Liver (tissue), 9 donors: ENCODE results near the gene NEB. TPM values are rescaled to one million over a fixed set of nuclear protein-coding genes. Genes with fewer than 3 reads are reported as not detected.

Experiments
- DNase-seq: peaks from one replicate; pipeline ENCODE4 v3.0.0-alpha.2; 2017; ENCODE audit warnings: low spot score
- H3K27ac ChIP-seq, 2 donors: one replicate each; pipeline ENCODE4 v1.7.0; 2013; ENCODE audit warnings: inconsistent platforms in 2 of 2, low read length in 2 of 2, control low read depth in 1 of 2, low read depth in 1 of 2, mild to moderate bottlenecking in 1 of 2
- H3K27me3 ChIP-seq, 4 donors: one replicate each; pipeline versions ENCODE4 v1.6.1 to v1.7.0; 2013; ENCODE audit warnings: low read length in 3 of 4, inconsistent platforms in 1 of 4, mild to moderate bottlenecking in 1 of 4, moderate library complexity in 1 of 4; ENCODE audit not compliant: control insufficient read depth in 4 of 4, insufficient read depth in 4 of 4
- H3K36me3 ChIP-seq, 4 donors: one replicate each; pipeline versions ENCODE4 v1.6.1 to v1.7.0; 2013; ENCODE audit warnings: low read length in 3 of 4, mild to moderate bottlenecking in 3 of 4, low read depth in 1 of 4, moderate library complexity in 1 of 4; ENCODE audit not compliant: control insufficient read depth in 4 of 4, insufficient read depth in 3 of 4
- H3K4me1 ChIP-seq, 4 donors: one replicate each; pipeline versions ENCODE4 v1.6.1 to v1.7.0; 2013; ENCODE audit warnings: low read length in 3 of 4, mild to moderate bottlenecking in 3 of 4, moderate library complexity in 1 of 4; ENCODE audit not compliant: control insufficient read depth in 4 of 4, insufficient read depth in 4 of 4
- H3K4me3 ChIP-seq, 3 donors: one replicate each; pipeline versions ENCODE4 v1.6.1 to v1.7.0; 2013; ENCODE audit warnings: low read length in 3 of 3, control low read depth in 1 of 3, low read depth in 1 of 3, mild to moderate bottlenecking in 1 of 3
- H3K9ac ChIP-seq, 2 donors: one replicate each; pipeline ENCODE4 v1.7.0; 2013; ENCODE audit warnings: low read length in 2 of 2, mild to moderate bottlenecking in 2 of 2, moderate library complexity in 2 of 2, control low read depth in 1 of 2, low read depth in 1 of 2
- H3K9me3 ChIP-seq, 4 donors: one replicate each; pipeline versions ENCODE4 v1.6.1 to v1.7.0; 2013; ENCODE audit warnings: low read length in 3 of 4; ENCODE audit not compliant: control insufficient read depth in 4 of 4
- ATF3 ChIP-seq: IDR thresholded peaks from 2 replicates; pipeline ENCODE4 v1.6.1; 2016; ENCODE audit warnings: antibody characterized with exemption
- CTCF ChIP-seq: fragments of 150-350 bp; IDR thresholded peaks from 2 replicates; pipeline ENCODE4 v1.5.1; 2017; ENCODE audit warnings: improper control_type of control experiment, low read depth, low read length; ENCODE audit not compliant: missing input control
- EGR1 ChIP-seq, 2 donors: IDR thresholded peaks; 2 replicates each; pipeline ENCODE4 v1.6.1; 2016 to 2018; ENCODE audit warnings: antibody characterized with exemption in 2 of 2, low read depth in 2 of 2
- FOXA1 ChIP-seq: IDR thresholded peaks from 2 replicates; pipeline ENCODE4 v1.6.1; 2016; ENCODE audit warnings: antibody characterized with exemption
- FOXA2 ChIP-seq: IDR thresholded peaks from 2 replicates; pipeline ENCODE4 v1.6.1; 2016; ENCODE audit warnings: antibody characterized with exemption
- GABPA ChIP-seq, 2 donors: IDR thresholded peaks in 1 of 2; conservative IDR thresholded peaks in 1 of 2; 2 replicates each; pipeline ENCODE4 v1.6.1; 2016; ENCODE audit warnings: antibody characterized with exemption in 2 of 2, mild to moderate bottlenecking in 1 of 2, moderate library complexity in 1 of 2
- HNF4A ChIP-seq, 2 donors: conservative IDR thresholded peaks; 2 replicates each; pipeline ENCODE4 v1.6.1; 2016; ENCODE audit warnings: antibody characterized with exemption in 2 of 2, mild to moderate bottlenecking in 2 of 2
- HNF4G ChIP-seq: IDR thresholded peaks from 2 replicates; pipeline ENCODE4 v1.6.1; 2016; ENCODE audit warnings: antibody characterized with exemption
- JUND ChIP-seq, 2 donors: IDR thresholded peaks; 2 replicates each; pipeline ENCODE4 v1.6.1; 2016; ENCODE audit warnings: antibody characterized with exemption in 2 of 2
- MAX ChIP-seq: IDR thresholded peaks from 2 replicates; pipeline ENCODE4 v1.6.1; 2016; ENCODE audit warnings: antibody characterized with exemption
- NR2F2 ChIP-seq: IDR thresholded peaks from 2 replicates; pipeline ENCODE4 v1.6.1; 2016; ENCODE audit warnings: antibody characterized with exemption
- RAD21 ChIP-seq, 2 donors: IDR thresholded peaks; 2 replicates each; pipeline ENCODE4 v1.6.1; 2016; ENCODE audit warnings: antibody characterized with exemption in 2 of 2, mild to moderate bottlenecking in 2 of 2
- RXRA ChIP-seq, 2 donors: IDR thresholded peaks; 2 replicates each; pipeline ENCODE4 v1.6.1; 2017 to 2018; ENCODE audit warnings: antibody characterized with exemption in 2 of 2, mild to moderate bottlenecking in 1 of 2
- SP1 ChIP-seq: IDR thresholded peaks from 2 replicates; pipeline ENCODE4 v1.6.1; 2018; ENCODE audit warnings: antibody characterized with exemption, mild to moderate bottlenecking
- TAF1 ChIP-seq: conservative IDR thresholded peaks from 2 replicates; pipeline ENCODE4 v1.6.1; 2016; ENCODE audit warnings: antibody characterized with exemption, mild to moderate bottlenecking
- YY1 ChIP-seq: IDR thresholded peaks from 2 replicates; pipeline ENCODE4 v1.6.1; 2016; ENCODE audit warnings: antibody characterized with exemption, mild to moderate bottlenecking
- ZBTB33 ChIP-seq: IDR thresholded peaks from 2 replicates; pipeline ENCODE4 v1.6.1; 2016; ENCODE audit warnings: antibody characterized with exemption
- WGBS: extraction: QIAGEN DNeasy Blood & Tissue Kit; methylation state at CpG from one replicate; pipeline ENCODE4 v1.1.7; 2013; 5-methylcytosine and 5-hydroxymethylcytosine counted together
- polyA plus RNA-seq, 2 donors: library from polyadenylated mRNA; stranded (reverse) in 1 of 2; unstranded in 1 of 2; fragments of 200-250 nt in 1 of 2; fragments of >200 nt in 1 of 2; fragmentation: Nextera tagmentation in 1 of 2; extraction: Ambion mirVana in 1 of 2; gene quantifications; one replicate each; pipeline versions ENCODE4 v1.2.1 to v1.2.3, GENCODE V29; 2013 to 2015
- total RNA-seq, 2 donors: library from RNA; depleted of rRNA; stranded (reverse); fragments of >200 nt; gene quantifications; one replicate each; pipeline ENCODE4 v1.2.3, GENCODE V29; 2014
- TF ChIP-seq, protein P1 (sequence below): IDR thresholded peaks from 2 replicates; pipeline ENCODE4 v1.6.1; 2016; ENCODE audit warnings: antibody characterized with exemption, mild to moderate bottlenecking
- donor health status: healthy.
- donor health status: healthy.
- donor health status: healthy.
- donor health status: healthy.
- donor health status: healthy.

NEB gene
- total and polyA plus RNA-seq, 4 donors, result 0.28 to 6.4 (median 2.7) TPM

DNA sequence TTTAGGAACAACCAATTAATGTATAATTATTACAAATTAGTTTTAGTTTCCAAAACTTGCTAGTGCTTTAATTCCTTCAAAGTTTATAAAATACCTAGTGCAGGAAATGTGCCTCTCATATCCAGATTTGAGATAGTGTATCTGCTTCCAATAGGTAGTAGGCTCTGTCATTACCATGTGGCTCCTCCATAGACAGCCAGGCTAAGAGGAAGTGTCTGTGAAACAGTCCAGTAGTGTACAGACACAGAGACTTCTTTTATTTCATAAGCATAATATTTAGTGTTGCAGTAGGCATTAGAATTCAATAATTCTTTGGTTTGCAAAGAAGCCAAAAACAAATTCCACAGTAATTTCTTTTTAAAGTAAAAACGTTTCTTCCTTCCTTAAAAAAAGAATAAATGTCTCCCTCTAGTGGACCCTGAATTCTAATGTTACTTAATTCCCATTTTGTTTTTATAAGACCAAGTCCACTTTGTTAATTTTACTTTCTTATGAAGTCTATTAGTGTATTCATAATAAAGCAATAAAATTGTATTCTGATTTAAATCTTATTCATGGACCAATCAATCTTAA, 101.2 kb downstream of the NEB start:
- Histone ChIP-seq H3K4me1 (peaks cover 1 to 6% (median 2%) of the 10 kb centered on the region in 4 donors), H3K27me3 (no peaks in the 10 kb centered on the region), H3K9me3 (peaks cover 0 to 2% (median 0%) of the 10 kb centered on the region in 4 donors), H3K36me3 (no peaks in the 10 kb centered on the region), H3K27ac (no peak overlapping the region), H3K9ac (no peak overlapping the region), H3K4me3 (no peak overlapping the region)
- TF ChIP-seq NR2F2 (no peak), YY1 (no peak), ATF3 (no peak), RAD21 (IDR thresholded peaks at IDR 0.05) (peak; percentile 74), GABPA (IDR thresholded peaks at IDR 0.05 in 1 of 2, conservative IDR thresholded peaks at IDR 0.05 in 1 of 2) (no peak), FOXA1 (no peak), FOXA2 (no peak), CTCF (peak; percentile 33), TAF1 (no peak), ZBTB33 (no peak), MAX (no peak), SP1 (no peak)
- DNase-seq, result no peak
- WGBS, result 14% methylated on average over 1 of the region's 1 CpG

GRCh38 chr2:151630372-151630771, 103.9 kb downstream of the NEB start:
- no peaks in the 10 kb centered on the region for H3K36me3 ChIP-seq
- no peak overlapping the region for H3K4me3 ChIP-seq
- peaks cover 0 to 2% (median 0%) of the 10 kb centered on the region in 4 donors for H3K9me3 ChIP-seq
- DNase-seq, result no peak
- no peak overlapping the region for H3K27ac ChIP-seq
- H3K27me3 ChIP-seq, result no peaks in the 10 kb centered on the region
- 33% methylated on average over 1 of the region's 1 CpG for WGBS
- no peak overlapping the region for H3K9ac ChIP-seq
- TF ChIP-seq CTCF (no peak), HNF4A (conservative IDR thresholded peaks at IDR 0.05) (no peak), ATF3 (no peak), FOXA1 (no peak), NR2F2 (no peak), GABPA (IDR thresholded peaks at IDR 0.05 in 1 of 2, conservative IDR thresholded peaks at IDR 0.05 in 1 of 2) (no peak), FOXA2 (no peak), HNF4G (no peak), JUND (IDR thresholded peaks at IDR 0.05) (no peak), ZBTB33 (no peak), RXRA (IDR thresholded peaks at IDR 0.05) (no peak), EGR1 (IDR thresholded peaks at IDR 0.05; ENCODE audit: low read depth in 2 of 2) (no peak), MAX (no peak), TAF1 (no peak), YY1 (no peak)
- TF ChIP-seq, protein P1, sequence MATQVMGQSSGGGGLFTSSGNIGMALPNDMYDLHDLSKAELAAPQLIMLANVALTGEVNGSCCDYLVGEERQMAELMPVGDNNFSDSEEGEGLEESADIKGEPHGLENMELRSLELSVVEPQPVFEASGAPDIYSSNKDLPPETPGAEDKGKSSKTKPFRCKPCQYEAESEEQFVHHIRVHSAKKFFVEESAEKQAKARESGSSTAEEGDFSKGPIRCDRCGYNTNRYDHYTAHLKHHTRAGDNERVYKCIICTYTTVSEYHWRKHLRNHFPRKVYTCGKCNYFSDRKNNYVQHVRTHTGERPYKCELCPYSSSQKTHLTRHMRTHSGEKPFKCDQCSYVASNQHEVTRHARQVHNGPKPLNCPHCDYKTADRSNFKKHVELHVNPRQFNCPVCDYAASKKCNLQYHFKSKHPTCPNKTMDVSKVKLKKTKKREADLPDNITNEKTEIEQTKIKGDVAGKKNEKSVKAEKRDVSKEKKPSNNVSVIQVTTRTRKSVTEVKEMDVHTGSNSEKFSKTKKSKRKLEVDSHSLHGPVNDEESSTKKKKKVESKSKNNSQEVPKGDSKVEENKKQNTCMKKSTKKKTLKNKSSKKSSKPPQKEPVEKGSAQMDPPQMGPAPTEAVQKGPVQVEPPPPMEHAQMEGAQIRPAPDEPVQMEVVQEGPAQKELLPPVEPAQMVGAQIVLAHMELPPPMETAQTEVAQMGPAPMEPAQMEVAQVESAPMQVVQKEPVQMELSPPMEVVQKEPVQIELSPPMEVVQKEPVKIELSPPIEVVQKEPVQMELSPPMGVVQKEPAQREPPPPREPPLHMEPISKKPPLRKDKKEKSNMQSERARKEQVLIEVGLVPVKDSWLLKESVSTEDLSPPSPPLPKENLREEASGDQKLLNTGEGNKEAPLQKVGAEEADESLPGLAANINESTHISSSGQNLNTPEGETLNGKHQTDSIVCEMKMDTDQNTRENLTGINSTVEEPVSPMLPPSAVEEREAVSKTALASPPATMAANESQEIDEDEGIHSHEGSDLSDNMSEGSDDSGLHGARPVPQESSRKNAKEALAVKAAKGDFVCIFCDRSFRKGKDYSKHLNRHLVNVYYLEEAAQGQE, result no peak
- no peaks in the 10 kb centered on the region for H3K4me1 ChIP-seq
